COLO668 (cell line): ENCODE results near the gene KMT2A.

Experiments used
- DNase-seq: peaks from one replicate; lab custom pipeline; 2025; ENCODE audit not compliant: unreplicated experiment; lab: John Stamatoyannopoulos, UW

KMT2A gene

GRCh38 chr11:118574636-118575035 lies 138.3 kb downstream of the KMT2A start:
- no peak for DNase-seq
